Skeletal muscle satellite cell (primary cell): ENCODE results near the gene ASB5.

ENCODE experiments used
- H3K27me3 ChIP-seq: 2 replicates; pipeline ENCODE4 v1.7.0; 2013; ENCODE audit warnings: low read length; ENCODE audit not compliant: control insufficient read depth, insufficient read depth
- H3K36me3 ChIP-seq: 2 replicates; pipeline ENCODE4 v1.7.0; 2013; ENCODE audit warnings: mild to moderate bottlenecking, control low read depth, low read length; ENCODE audit not compliant: insufficient read depth
- H3K4me1 ChIP-seq: 2 replicates; pipeline ENCODE4 v1.7.0; 2013; ENCODE audit warnings: low read length; ENCODE audit not compliant: control insufficient read depth, insufficient read depth
- H3K4me2 ChIP-seq: 2 replicates; pipeline ENCODE4 v1.7.0; 2013; ENCODE audit warnings: mild to moderate bottlenecking, low read length
- H3K4me3 ChIP-seq: 2 replicates; pipeline ENCODE4 v1.7.0; 2013; ENCODE audit warnings: low read length
- H3K9ac ChIP-seq: 2 replicates; pipeline ENCODE4 v1.7.0; 2013; ENCODE audit warnings: mild to moderate bottlenecking, low read depth, low read length, moderate library complexity
- H3K9me3 ChIP-seq: replicated peaks from 2 replicates; pipeline ENCODE4 v1.7.0; 2013; ENCODE audit warnings: mild to moderate bottlenecking, control low read depth, low read length

ASB5 gene

GRCh38 chr4:176276710-176277109 is 7.7 kb upstream of the ASB5 start:
- Histone ChIP-seq H3K4me2 (no peak overlapping the region), H3K4me3 (no peak overlapping the region), H3K9me3 (no peaks in the 10 kb centered on the region), H3K9ac (no peak overlapping the region), H3K4me1 (peaks cover 38% of the 10 kb centered on the region), H3K27me3 (no peaks in the 10 kb centered on the region), H3K36me3 (no peaks in the 10 kb centered on the region)

GRCh38 chr4:176274441-176274840 is 5.4 kb upstream of the ASB5 start:
- Histone ChIP-seq H3K9ac (peak overlapping the region; percentile 59), H3K4me3 (no peak overlapping the region), H3K4me2 (peak overlapping the region; percentile 27), H3K36me3 (no peaks in the 10 kb centered on the region), H3K27me3 (no peaks in the 10 kb centered on the region), H3K4me1 (peaks cover 56% of the 10 kb centered on the region), H3K9me3 (no peaks in the 10 kb centered on the region)

DNA sequence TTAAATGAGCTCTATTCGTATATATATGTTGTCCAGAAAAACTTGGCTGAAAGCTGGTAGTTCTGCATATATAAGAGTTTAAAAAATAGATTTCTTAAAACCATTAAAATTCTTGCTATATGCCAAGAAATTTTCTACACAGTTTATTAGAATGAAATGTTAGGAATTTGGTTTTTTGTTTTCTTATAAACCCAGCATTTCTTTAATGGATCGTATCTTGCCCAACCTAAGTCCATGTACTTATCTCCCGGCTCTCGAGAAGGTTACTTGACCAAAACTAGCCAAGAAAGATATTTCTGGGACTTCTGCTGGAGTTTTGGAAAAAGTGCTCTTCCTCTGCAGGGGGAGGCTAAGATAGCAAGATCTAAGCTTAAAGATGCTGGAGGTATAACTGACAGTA is 4.7 kb upstream of the ASB5 start:
- Histone ChIP-seq H3K9me3 (no peaks in the 10 kb centered on the region), H3K4me3 (no peak overlapping the region), H3K4me1 (peaks cover 60% of the 10 kb centered on the region), H3K36me3 (no peaks in the 10 kb centered on the region), H3K27me3 (no peaks in the 10 kb centered on the region), H3K4me2 (peak overlapping the region; percentile 17), H3K9ac (peak overlapping the region; percentile 59)

GRCh38 chr4:176272799-176273198 is 3.8 kb upstream of the ASB5 start:
- Histone ChIP-seq H3K4me2 (no peak overlapping the region), H3K9ac (no peak overlapping the region), H3K9me3 (no peaks in the 10 kb centered on the region), H3K4me1 (peaks cover 60% of the 10 kb centered on the region), H3K4me3 (no peak overlapping the region), H3K27me3 (no peaks in the 10 kb centered on the region), H3K36me3 (no peaks in the 10 kb centered on the region)

DNA sequence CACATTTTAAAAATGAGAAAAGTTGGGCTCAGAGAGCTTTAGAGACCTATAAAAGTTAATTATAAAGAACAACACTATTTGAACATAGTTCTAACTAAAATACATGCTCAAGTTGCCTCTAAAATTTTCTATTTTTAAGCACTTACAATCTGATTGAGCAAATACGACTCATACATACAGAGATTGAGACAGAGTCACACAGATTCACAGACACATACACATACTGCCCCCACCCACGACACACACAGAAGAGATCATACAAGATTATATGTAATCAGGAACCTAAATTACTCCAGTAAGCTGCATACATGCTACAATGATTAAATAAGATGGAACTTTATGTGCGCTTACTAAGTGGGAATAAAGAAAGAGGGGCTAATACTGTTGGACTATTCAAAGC is 2.7 kb upstream of the ASB5 start:
- H3K27me3 ChIP-seq: no peaks in the 10 kb centered on the region

GRCh38 chr4:176270669-176271068 is 1.6 kb upstream of the ASB5 start:
- Histone ChIP-seq H3K27me3 (no peaks in the 10 kb centered on the region), H3K36me3 (peaks cover 13% of the 10 kb centered on the region), H3K4me1 (peaks cover 58% of the 10 kb centered on the region), H3K9ac (peak overlapping the region; percentile 76), H3K9me3 (no peaks in the 10 kb centered on the region), H3K4me3 (peak overlapping the region; percentile 51), H3K4me2 (peak overlapping the region; percentile 68)

More for the DNA sequence above, 2.7 kb upstream of the ASB5 start:
- no peaks in the 10 kb centered on the region for H3K9me3 ChIP-seq
- peak overlapping the region; percentile 51 for H3K4me3 ChIP-seq
- H3K36me3 ChIP-seq: peaks cover 8% of the 10 kb centered on the region
- H3K9ac ChIP-seq: peak overlapping the region; percentile 76
- peak overlapping the region; percentile 68 for H3K4me2 ChIP-seq
- peaks cover 56% of the 10 kb centered on the region for H3K4me1 ChIP-seq

DNA sequence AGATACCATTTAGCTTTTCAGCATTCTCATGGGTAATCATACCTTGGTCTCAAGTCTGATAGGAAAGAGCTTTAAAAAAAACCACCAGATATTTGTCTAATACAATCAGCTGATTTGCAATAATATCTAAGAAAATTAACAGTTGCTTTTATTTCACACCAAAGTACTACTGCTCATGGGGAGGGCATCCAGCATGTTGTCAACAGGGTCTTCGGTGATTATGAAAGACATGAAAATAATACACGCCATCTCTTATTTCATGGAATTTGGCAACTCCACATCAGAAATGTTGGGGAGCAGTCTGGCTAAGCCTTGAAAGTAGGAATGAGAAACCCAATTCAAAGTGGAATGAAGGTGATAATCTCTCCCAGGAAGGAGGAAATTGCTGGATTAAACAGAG is 3.0 kb downstream of the ASB5 start:
- Histone ChIP-seq H3K4me2 (peak overlapping the region; percentile 80), H3K9me3 (no peaks in the 10 kb centered on the region), H3K27me3 (no peaks in the 10 kb centered on the region), H3K4me3 (peak overlapping the region; percentile 73), H3K4me1 (peaks cover 24% of the 10 kb centered on the region), H3K36me3 (peaks cover 53% of the 10 kb centered on the region), H3K9ac (peak overlapping the region; percentile 89)

GRCh38 chr4:176262243-176262642 is 6.8 kb downstream of the ASB5 start:
- peak overlapping the region; percentile 3 for H3K4me2 ChIP-seq
- H3K27me3 ChIP-seq: no peaks in the 10 kb centered on the region
- no peak overlapping the region for H3K9ac ChIP-seq
- H3K4me3 ChIP-seq: no peak overlapping the region
- H3K4me1 ChIP-seq: peaks cover 38% of the 10 kb centered on the region
- H3K9me3 ChIP-seq: no peaks in the 10 kb centered on the region
- H3K36me3 ChIP-seq: peaks cover 74% of the 10 kb centered on the region

DNA sequence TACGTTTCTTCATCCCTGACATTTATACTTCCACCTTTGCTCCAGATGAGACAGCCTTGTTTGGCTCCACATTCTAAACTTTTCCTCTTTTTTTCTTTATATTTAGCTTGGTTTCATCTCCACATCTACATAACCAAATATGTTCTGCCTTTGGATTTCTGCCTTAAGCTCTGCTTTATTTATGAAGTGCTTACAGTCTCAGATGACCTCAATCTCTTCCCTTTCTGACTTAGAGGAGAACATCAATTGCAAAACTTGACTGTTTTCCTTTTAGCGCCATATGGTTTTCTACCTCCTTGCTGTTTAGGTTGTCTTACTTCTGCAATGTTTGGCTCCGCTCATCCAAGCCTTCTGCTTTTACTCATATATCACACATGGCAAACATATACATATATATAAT is 7.5 kb downstream of the ASB5 start:
- H3K9ac ChIP-seq: no peak overlapping the region
- no peaks in the 10 kb centered on the region for H3K27me3 ChIP-seq
- H3K9me3 ChIP-seq: no peaks in the 10 kb centered on the region
- peaks cover 69% of the 10 kb centered on the region for H3K36me3 ChIP-seq
- H3K4me1 ChIP-seq: peaks cover 46% of the 10 kb centered on the region
- H3K4me2 ChIP-seq: no peak overlapping the region
- H3K4me3 ChIP-seq: no peak overlapping the region

GRCh38 chr4:176261018-176261417 is 8.0 kb downstream of the ASB5 start:
- Histone ChIP-seq H3K9ac (no peak overlapping the region), H3K27me3 (no peaks in the 10 kb centered on the region), H3K4me3 (no peak overlapping the region), H3K4me1 (peaks cover 46% of the 10 kb centered on the region), H3K9me3 (no peaks in the 10 kb centered on the region), H3K4me2 (no peak overlapping the region), H3K36me3 (peaks cover 67% of the 10 kb centered on the region)

- Histone ChIP-seq H3K4me3 (peak overlapping the region; percentile 13), H3K27me3 (no peaks in the 10 kb centered on the region), H3K9ac (peak overlapping the region; percentile 17), H3K4me1 (peaks cover 37% of the 10 kb centered on the region), H3K4me2 (peak overlapping the region; percentile 57), H3K9me3 (no peaks in the 10 kb centered on the region), H3K36me3 (peaks cover 60% of the 10 kb centered on the region)
Measured at GRCh38 chr4:176259330-176260090, 9.5 kb downstream of the ASB5 start.

- Histone ChIP-seq H3K4me2 (no peak overlapping the region), H3K27me3 (no peaks in the 10 kb centered on the region), H3K9ac (no peak overlapping the region), H3K4me1 (peaks cover 37% of the 10 kb centered on the region), H3K4me3 (no peak overlapping the region), H3K9me3 (no peaks in the 10 kb centered on the region), H3K36me3 (peaks cover 58% of the 10 kb centered on the region)
Measured at GRCh38 chr4:176258135-176258534, 10.9 kb downstream of the ASB5 start.
